Renal cortex interstitium (tissue), 11 donors: ENCODE results near the gene MPC1. TPM values are rescaled to one million over a fixed set of nuclear protein-coding genes. Genes with fewer than 3 reads are reported as not detected.
"Not testable (repeated sequence)": the region's sequence is repeated elsewhere in the genome, so short reads cannot be mapped to it uniquely, and the experiment has no call there.

Experiments
- DNase-seq, 11 donors: peaks; one replicate each; pipeline ENCODE4 v3.0.0-alpha.2; 2013; ENCODE audit warnings: low read depth in 9 of 11, low spot score in 4 of 11; ENCODE audit errors: extremely low read depth in 1 of 11
- polyA plus RNA-seq, 3 donors: library from polyadenylated mRNA; unstranded; fragments of 120-200 nt; gene quantifications; one replicate each; pipeline ENCODE4 v1.2.1, GENCODE V29; 2013; ENCODE audit not compliant: insufficient read length in 3 of 3

MPC1 gene
- polyA plus RNA-seq, 3 donors: 67.9 to 99.8 (median 73.5) TPM

DNA sequence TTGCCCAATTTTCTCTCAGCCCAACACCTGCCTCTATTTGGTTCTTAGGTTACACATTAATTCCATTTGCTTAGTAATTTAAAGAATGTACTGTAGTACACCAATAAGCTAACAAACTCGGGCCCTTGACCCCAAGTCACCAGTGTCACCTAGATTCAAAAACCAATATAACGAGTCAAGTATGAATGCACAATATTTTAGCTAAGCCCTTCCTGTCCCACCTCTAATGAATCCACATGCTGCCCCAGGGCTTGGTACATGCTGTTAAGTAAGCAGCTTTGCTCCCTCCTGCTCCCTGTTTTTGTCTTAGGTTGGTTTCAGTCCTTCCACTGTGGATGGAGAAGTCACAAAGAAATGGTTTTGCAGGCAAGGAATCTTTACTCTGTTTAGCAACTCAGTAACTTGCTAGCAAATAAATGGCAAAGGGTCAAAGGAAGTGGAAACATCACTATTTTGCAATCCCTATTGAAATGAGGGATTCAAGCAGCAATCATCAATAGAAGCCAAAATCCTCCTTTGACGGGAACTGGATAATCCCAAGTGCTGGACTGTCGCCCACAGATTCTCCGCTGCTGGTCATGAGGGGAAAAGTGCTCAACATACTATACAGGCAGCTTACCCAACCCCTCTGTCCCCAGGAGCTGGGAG, 5.0 kb upstream of the MPC1 start:
- DNase-seq: no peak

DNA sequence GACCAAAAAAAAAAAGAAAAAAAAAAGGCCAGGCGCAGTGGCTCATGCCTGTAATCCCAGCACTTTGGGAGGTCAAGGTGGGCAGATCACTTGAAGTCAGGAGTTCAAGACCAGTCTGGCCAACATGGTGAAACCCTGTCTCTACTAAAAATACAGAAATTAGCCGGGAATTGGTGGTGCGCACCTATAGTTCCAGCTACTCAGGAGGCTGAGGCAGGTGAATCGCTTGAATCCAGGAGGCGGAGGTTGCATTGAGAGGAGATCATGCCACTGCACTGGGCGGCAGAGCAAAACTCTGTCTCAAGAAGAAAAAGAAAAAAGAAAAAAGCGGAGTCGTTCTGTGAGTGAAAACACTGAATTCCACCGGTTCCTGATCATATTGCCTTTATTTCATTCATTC, 4.4 kb upstream of the MPC1 start:
- DNase-seq: not testable (repeated sequence)

DNA sequence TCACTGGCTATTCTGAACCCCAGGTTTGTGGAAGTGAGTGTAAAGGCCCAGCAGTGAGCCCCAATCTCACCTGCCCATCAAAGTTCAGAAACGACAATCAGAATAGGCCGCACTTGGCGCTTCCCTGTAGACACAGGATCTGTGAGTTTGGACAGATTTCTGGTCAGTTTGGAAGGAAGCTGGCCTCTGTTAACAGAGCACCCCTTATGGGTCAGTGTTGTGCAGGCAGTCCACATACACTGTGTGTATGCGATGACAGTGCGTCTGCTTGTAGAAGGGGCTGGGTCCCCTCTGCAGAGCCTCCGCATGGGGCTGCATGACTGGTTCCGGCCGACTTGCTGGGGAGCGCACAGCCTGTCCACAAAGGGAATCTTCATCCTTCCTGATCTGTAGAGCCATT, 3.4 kb upstream of the MPC1 start:
- DNase-seq: no peak

DNA sequence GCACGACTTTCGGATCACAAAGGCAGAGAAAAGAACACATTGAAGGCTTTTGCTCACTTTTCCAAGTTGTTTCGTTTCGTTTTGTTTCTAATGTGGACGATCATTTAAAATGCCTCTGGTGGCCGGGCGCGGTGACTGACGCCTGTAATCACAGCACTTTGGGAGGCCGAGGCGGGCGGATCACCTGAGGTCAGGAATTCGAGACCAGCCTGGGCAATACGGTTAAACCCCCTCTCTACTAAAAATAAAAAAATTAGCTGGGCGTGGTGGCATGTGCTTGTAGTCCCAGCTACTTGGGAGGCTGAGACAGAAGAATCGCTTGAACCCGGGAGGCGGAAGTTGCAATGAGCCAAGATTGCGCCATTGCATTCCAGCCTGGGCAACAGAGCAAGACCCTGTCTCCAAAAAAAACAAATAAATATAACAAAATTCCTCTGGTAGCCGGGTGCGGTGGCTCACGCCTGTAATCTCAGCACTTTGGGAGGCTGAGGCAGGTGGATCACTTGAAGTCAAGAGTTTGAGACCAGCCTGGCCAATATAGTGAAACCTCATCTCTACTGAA, 1.1 kb upstream of the MPC1 start:
- DNase-seq: not testable (repeated sequence)

DNA sequence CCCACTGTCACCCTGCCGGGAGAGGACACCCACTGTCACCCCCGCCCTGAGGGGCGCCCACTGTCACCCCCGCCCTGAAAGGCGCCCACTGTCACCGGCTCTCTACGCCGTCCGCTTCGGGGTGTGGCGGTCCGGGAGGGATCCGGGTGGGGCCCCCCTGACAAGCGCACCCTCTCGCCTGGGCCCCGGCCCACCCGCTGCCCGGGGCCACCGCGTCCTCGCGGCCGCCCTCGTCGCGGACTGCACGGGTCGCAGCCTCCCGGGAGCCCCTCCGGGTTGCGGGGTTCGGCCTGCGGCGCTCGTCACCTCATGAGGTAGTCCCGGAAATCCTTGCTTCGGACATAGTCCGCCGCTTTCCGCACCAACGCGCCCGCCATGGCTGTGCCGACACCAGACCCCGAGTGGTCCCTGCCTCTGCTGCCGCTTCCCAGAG, 224 bp downstream of the MPC1 start:
- no peak for DNase-seq

DNA sequence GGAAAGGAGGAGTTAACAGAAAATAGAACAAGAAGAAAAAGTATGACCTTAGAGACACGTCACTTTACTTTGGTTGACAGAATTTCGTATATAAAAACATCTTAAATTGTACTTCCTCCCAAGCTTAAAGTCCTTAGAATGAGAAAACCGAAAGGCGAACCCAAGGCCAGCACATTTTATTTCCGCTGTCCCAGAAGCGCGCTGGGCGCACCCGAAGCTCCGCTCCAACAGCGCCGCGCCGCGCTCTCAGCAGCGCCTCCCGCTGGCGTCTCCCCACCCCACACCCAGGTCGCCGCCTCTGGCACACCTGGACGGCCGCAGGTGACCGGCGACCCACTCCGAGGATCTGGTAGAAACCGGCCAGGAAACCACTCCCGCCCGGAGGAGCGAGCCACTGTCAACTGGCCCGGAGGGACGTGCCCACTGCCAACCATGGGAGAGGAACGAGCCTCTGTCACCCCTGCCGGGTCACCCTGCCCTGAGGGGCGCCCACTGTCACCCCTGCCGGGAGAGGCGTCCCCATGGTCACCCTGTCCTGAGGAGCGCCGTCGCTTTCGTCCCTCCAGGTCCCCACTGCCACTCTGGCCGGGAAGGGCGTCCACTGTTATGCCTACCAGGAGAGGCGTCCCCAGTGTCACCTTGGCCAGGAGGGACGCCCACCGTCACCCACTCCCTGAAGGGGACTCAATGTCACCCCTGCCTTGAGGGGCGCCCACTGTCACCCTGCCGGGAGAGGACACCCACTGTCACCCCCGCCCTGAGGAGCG, 824 bp downstream of the MPC1 start:
- DNase-seq: peak in 8 of 11 donors; percentile 42 to 69 (median 54)

DNA sequence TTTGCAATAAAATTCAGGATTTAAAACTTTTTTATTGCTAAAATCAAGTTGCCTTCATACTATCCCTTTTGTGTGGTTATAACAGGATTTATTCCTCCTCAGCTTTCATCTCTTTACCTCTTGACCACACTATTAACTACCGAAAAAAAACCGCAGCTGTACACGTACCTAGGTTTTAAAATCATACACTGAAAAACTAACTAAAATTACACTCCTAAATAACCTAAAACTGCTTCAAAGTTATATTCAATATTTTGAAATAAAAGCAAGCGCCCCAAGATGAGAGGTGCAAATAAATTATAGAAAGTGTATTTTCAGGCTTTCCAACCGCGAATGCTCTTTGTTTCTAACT, 1.4 kb downstream of the MPC1 start:
- DNase-seq: no peak

DNA sequence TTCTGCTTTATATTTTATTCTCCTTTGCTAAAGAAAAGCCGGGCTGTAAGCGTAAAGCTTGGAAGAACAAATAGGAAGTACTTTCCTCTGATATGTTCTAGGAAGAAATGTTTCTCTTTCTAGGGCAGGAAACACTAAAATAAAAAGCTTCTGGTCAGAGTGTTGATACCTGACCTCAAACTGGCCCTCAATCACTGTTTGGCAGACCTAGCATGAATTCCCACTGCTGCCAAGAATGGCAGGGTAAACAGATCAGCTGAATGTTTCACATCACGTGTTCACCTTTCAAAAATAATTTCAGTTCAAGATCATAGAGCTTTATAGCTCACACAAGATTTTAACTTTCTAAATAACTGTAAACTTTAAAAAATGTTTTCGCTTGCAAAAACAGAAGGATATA, 2.9 kb downstream of the MPC1 start:
- DNase-seq: no peak

DNA sequence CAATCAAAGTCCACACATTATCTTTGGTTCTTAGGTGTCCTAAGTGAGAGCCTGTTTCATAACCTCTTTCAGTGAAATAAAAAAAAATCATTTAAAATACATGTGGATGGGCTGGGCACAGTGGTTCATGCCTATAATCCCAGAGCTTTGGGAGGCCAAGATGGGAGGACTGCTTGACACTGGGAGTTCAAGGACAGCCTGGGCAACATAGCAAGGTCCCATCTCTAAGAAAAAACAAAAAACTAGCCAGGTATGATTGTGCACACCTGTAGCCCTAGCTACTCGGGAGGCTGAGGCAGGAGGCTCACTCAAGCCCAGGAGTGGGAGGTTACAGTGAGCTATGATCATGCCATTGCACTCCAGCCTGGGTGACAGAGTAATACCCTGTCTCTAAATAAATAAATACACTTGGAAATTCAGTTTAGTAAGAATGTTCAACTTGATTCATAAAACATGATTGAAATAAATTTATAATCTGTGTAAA, 3.6 kb downstream of the MPC1 start:
- no peak for DNase-seq

DNA sequence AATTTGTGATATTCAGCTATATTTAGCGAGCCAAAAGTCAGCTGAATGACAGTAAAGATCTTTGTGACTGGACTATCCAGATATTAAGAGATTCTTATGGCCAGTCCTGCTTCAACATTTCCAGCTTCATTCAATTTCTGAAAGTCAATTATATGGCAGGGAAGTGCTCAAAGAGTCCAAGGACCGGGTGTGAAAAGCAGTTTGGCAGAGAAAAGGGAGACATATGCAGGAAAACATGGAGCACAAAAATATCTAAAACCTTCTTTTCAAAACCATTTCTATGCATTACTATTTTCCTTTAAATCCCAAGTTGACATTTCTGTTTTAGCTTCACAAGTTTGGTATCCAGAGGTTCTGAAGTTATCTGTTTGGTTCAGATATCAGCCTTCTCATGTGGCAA, 5.0 kb downstream of the MPC1 start:
- DNase-seq: no peak

DNA sequence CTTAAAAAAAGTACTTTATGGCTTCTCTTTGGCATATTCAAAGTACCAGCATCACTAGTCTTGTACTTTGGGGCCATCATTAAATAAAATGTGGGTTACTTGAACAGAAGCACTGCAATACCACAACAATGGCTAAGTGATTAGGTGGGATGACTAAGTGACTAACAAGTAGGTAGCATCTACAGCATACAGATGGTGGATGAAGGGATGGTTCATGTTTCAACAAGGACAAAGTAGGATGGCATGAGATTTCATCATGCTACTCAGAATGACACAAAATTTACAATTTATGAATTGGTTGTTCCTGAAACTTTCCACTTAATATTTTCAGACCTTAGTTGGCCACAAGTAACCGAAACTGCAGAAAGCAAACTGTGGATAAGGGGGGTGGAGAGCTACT, 7.7 kb downstream of the MPC1 start:
- no peak for DNase-seq

DNA sequence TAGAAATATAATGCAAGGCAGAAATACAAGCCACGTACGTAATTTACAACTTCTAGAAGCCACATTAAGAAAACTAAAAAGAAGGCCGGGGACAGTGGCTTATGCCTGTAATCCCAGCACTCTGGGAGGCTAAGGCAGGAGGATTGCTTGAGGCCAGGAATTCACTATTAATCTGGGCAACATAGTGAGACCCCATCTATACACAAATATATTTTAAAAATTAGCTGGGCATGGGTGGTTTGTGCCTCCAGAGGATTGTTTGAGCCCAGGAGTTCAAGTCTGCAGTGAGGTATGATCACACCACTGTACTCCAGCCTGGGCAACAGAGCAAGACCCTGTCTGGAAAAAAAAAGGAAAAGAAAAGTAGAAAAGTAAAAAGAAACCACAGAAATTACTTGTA, 12.3 kb downstream of the MPC1 start:
- DNase-seq: no peak

DNA sequence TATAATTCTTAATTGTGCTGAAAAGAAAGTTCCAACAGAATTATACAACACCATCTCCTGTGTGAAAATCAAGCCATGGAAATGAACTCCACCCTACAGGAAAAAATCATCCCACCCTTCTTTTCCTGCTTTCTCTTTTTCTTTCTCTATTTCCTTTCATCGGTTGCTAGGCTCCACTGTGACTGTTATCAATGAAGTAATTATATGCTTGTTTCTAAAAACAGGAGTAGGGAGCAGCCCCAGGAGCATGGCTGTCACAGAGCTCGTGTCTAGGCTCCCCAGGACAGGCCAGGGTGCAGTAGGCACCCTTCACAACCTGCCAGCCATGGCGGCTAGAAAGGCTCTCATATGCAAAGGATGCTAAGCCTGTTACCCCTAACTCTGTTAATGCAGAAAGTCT, 13.0 kb downstream of the MPC1 start:
- no peak for DNase-seq

DNA sequence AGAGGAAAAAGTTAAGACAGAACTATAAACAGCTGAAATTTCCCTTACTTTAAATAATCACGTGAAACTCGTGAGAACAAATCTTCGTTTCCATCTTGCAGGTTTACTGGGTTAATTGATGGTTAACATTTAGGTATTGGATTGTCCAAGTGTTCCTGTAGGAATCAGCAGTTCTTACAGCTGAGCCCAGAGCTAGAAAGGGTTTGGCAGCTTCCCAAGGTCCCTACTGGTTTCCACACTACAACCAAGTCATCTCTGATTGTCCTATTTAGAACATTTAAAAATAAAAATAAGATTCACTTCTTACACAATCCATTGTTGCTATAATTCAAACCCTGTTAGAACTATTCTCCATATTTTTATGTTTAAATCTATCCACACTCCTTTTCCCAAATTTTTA, 15.8 kb downstream of the MPC1 start:
- DNase-seq: no peak

DNA sequence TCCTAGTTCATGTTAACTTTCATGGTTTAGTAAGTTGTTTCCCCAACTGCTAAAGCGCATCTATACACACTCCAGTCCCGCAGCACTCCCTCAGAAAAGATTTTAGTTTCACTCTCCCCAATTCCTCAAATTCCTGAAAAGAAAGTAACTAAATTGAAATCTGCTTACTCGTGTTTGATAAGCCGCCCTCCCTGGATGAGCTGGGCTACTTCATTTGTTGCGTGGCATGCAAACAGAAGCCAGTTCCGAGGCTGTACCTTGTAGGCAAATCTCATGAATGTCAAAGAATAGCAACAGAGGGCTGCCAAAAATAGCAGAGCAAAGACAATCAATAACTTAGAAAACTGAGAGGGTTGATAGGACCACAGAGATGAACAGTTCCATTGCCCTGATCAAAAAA, 16.9 kb downstream of the MPC1 start:
- DNase-seq: no peak

DNA sequence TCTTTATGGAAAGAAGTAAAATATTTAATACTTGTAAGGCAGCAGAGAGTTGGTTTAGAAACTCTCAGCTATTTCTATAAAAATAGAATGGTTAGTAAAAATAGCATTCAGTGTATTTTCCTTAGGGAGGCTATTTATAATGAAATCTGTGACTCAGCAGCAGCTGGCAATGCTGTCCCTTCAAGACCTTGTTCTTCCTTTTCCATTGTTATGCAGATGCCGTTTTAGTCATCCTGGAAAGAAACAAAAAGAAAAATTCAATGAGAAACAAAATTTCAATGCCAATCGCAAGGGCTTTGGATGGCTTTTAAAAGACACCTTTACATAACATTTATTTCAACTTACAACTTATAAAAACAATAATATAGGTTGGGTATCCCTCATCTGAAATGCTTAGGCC, 17.5 kb downstream of the MPC1 start:
- no peak for DNase-seq

DNA sequence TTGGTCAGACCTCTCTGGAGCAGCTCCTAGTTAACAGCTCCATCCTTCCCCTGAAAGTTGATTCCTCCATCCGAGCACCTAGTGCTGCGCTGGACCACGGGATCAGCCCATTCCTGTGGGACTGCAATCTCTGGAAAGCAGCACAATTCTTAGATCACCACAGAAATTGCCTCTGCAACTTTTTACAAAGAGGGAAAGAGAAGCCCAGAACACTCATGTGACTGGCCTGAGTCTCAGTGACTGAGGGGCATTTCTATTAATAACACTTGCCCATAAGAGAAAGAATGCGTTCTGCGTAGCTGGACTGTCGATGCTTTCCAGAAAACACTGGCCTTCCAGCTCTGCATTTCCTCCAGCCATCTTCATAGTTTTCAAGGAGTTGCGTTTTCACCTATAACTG, 18.3 kb downstream of the MPC1 start:
- DNase-seq: no peak

DNA sequence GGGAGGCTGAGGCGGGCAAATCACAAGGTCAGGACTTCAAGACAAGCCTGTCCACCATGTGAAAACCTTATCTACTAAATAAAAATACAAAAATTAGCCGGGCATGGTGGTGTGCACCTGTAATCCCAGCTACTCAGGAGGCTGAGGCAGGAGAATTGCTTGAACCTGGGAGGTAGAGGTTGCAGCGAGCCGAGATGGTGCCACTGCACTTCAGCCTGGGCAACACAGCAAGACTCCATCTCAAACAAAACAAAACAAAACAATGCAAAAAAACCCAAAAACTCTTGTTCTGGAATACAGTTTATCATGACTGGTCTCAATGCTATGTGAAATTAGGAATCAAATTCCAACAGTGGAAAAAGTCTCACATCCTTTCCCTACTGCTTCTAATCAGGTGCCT, 20.3 kb downstream of the MPC1 start:
- not testable (repeated sequence) for DNase-seq

DNA sequence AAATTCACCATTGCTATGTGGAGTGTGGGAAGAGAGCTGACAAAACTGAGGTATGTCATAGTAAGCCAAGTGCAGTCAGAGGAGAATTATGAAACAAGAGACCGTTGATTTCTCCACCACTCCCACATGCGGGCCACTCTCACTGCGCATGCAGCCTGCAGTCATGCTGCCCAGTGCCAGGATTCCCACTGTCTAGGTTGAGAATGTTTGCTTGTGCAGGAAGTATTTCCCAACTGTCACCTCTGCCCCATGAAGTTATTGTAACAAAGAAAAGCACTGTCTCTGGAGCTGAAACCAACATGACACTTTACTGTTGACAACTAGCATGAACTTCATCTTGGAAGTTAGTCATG, 21.7 kb downstream of the MPC1 start:
- no peak for DNase-seq

DNA sequence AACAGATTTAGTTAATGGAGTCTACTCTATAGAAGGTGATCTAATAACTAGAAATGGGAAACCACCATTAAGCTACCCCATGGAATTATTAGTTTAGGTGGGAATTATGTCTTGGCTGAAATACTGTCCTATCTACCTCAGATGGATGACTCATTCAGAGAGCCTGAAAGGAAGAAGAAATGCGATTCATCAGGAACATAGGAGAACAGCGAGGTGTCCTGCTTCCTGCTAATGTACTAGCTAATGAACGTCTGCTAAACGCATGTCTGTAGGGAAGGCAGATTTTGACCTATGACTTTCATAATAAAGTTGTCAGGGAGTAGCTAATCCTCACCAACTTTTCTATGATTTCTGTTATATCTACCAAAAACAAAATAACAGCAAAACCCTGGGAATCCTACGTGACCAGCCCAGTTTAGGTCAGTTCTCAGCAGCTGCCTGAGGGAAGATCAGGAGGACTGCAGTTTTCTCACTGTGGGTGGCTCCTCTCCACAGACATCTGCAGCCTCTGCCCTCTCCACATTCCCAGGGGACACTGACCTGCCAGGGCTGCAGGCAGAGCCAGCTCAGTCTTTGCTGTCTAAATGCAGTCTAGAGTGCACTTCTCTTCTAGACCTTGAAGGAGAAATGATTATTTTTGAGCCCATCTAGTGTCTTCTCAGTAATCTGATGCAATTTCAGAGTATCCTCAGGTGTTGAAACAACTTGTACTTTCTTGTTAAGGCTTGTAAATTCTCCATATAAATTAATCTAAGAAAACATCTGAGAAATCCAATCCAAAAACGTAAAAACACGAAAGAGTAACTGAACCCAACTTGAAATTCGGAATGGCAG, 22.3 kb downstream of the MPC1 start:
- no peak for DNase-seq
